Upper lobe of right lung (tissue), 1 donor: ENCODE measurements around the gene TBC1D22A. TPM values are rescaled to one million over a fixed set of nuclear protein-coding genes. Genes with fewer than 3 reads are reported as not detected.

ENCODE experiments used
- ATAC-seq: fragments of 200-7000 bp; cut with Tn5 transposase; one replicate; pipeline ENCODE4 v1.9.1; 2020; ENCODE audit warnings: mild to moderate bottlenecking, moderate library complexity
- DNase-seq: peaks from one replicate; pipeline ENCODE4 v3.0.0-alpha.2; 2020
- H3K27ac ChIP-seq: fragments of 200-600 bp; one replicate; pipeline ENCODE4 v1.8.0; 2022
- H3K27me3 ChIP-seq: fragments of 200-600 bp; one replicate; pipeline ENCODE4 v1.8.0; 2022; ENCODE audit warnings: mild to moderate bottlenecking
- H3K36me3 ChIP-seq: fragments of 200-600 bp; one replicate; pipeline ENCODE4 v1.8.0; 2022
- H3K4me1 ChIP-seq: fragments of 200-600 bp; one replicate; pipeline ENCODE4 v1.8.0; 2022
- H3K4me3 ChIP-seq: fragments of 200-600 bp; one replicate; pipeline ENCODE4 v1.8.0; 2022; ENCODE audit warnings: mild to moderate bottlenecking
- H3K9me3 ChIP-seq: fragments of 200-600 bp; one replicate; pipeline ENCODE4 v1.8.0; 2022
- intact Hi-C: fragments of 100-400 bp; cut with DNase I; formaldehyde crosslinking; loops from one replicate; pipeline ENCODE4 v1.11.0; 2022
- total RNA-seq: library from RNA; stranded (reverse); fragmentation: NEBNext Ultra II Directional; extraction: Animal tissue kit (Norgen Biotek cat#: 25700); gene quantifications from one replicate; pipeline ENCODE4 v1.2.1, GENCODE V29; 2021
- TF ChIP-seq, protein P1 (sequence below): fragments of 200-600 bp; IDR thresholded peaks from one replicate; pipeline ENCODE4 v1.8.0; 2022; ENCODE audit warnings: antibody characterized with exemption
- donor health status: DM: no; HTN: yes; CAD: no; lungs with severe emphysema.

TBC1D22A gene
- total RNA-seq, 1 donor from 2014 or later, result 31.3 TPM

DNA sequence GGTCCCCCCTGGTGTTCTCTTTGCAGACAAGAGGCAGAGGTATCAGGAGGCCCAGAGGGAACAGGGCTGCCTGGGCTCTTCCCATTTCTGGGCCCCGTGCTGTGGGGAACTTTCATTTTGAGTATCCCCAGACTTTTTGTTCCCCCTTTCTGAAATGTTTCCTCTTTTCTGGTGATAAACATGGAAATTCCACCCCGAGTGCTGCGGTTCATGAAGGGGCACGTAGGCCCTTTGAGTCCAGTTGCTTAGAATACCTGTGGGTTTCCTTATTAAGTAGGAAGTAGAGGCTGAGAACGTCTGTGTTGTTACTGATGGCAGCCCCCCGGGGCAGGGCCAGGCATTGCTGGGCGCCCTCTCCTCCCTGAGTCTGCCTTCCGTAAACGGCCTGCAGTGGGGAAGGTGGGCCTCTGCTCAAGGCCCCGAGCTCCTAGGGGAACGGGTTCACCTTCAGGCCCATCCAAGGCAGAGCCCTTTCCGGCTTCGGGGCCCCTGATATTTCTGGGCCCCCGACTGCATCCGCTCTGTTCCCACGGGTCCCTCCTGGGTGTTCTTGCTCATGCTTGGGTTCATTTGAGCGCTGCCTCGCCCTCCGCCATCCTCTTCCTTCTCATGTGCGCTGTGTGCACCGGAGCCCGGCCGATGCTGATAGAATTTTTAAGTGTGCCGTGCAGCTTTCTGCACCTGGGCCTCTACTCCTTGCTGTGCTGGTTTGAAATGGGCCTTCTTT, 12.0 kb downstream of the TBC1D22A start:
- no peaks in the 10 kb centered on the region for H3K36me3 ChIP-seq
- peaks cover 69% of the 10 kb centered on the region for H3K4me1 ChIP-seq
- no peak for DNase-seq
- peak; percentile 5 for ATAC-seq
- no peaks in the 10 kb centered on the region for H3K9me3 ChIP-seq
- no peak overlapping the region for H3K4me3 ChIP-seq
- TF ChIP-seq, protein P1, sequence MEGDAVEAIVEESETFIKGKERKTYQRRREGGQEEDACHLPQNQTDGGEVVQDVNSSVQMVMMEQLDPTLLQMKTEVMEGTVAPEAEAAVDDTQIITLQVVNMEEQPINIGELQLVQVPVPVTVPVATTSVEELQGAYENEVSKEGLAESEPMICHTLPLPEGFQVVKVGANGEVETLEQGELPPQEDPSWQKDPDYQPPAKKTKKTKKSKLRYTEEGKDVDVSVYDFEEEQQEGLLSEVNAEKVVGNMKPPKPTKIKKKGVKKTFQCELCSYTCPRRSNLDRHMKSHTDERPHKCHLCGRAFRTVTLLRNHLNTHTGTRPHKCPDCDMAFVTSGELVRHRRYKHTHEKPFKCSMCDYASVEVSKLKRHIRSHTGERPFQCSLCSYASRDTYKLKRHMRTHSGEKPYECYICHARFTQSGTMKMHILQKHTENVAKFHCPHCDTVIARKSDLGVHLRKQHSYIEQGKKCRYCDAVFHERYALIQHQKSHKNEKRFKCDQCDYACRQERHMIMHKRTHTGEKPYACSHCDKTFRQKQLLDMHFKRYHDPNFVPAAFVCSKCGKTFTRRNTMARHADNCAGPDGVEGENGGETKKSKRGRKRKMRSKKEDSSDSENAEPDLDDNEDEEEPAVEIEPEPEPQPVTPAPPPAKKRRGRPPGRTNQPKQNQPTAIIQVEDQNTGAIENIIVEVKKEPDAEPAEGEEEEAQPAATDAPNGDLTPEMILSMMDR, result no peak
- intact Hi-C loops, result no loop called here
- no peaks in the 10 kb centered on the region for H3K27me3 ChIP-seq
- peak overlapping the region; percentile 74 for H3K27ac ChIP-seq

DNA sequence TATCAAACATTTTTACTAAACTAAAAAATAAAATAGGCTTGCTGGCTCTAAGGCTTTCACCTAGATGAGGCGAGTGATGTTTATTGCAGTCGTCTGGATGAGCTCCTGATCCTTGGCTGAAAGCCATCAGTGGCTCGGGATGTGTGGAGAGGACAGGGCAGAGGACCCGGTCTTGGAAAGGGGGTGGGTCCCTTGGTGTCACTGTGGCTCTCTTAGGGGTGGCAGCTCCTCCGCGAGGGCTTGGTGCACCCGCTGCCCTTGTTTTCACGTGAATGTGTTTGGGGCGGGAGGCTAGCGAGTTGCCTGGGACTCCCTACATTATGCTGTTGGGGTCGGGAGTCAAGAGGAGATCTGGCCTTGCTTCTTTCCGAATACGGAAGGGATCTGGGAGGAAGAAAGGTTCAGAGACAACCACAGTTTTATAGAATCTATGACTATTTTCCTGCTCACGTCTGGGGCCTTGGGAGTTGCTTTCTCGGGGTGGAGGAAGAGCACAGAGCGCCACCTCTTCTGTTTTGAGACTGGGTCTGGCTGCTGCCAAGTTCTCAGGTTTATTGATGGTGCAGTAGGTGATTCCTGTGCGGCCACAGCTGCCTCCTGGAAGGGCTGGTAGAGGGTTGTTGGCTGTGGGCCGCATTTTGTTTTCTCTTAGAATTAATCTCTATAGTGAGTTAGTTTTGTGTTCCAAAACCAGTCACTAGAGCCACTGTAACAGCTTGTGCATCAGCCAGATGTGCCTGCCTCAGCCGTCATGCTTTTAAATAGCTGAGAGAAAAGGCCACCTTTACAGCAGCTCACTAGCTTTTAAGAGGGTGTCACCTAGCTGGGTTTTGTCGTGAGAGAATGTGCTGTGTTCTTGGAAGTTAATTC, 12.8 kb downstream of the TBC1D22A start:
- ATAC-seq, result no peak
- TF ChIP-seq, protein P1, result no peak
- Histone ChIP-seq H3K27me3 (no peaks in the 10 kb centered on the region), H3K36me3 (no peaks in the 10 kb centered on the region), H3K27ac (peak overlapping the region; percentile 74), H3K4me3 (no peak overlapping the region), H3K4me1 (peaks cover 61% of the 10 kb centered on the region), H3K9me3 (no peaks in the 10 kb centered on the region)
- intact Hi-C loops, result no loop called here
- no peak for DNase-seq

DNA sequence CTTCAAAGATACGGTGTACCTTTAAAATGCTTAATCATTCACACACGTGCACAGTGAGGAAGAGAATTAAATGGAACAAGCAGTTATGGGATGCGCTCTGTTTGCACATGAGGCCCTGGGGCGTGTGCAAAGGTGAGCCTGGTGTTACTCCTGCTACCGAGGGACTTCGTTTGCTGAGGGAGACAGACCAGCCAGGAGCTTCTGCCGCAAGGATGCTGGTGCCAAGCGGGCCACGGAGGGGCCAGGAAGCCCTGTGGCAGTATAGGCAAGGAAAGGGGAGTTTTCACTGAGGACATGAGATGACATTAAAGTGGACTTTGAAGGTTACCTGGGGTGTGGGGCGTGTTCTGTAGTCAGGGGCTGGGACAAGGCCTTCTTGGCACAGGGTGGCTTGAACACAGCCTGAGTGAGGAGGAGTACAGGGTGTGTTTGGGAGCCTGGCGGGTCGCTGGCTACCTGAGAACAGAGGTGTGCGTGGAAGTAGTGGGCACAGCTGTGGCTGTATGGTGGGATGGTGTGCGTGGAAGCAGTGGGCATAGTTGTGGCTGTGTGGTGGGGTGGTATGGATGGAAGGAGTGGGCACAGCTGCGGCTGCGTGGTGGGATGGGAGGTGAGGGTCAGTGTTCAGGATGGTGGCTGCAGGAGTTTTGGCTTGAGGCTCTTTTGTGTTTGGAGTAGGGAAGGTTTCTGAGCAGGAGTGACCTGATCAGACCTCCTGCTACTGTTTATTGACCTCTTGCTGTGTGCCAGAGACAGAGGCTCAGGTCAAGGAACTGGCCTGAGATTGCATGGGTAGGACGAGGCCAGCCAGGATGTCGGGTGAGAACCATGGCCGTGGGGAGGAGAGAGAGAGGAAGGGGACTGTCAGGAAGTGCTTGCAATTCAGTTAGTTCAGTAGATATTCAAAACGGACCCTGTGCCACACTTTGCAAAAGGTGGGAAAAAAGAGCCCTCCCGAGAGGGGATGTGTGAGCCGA, 13.7 kb downstream of the TBC1D22A start:
- no peak overlapping the region for H3K27ac ChIP-seq
- H3K4me3 ChIP-seq, result no peak overlapping the region
- DNase-seq (no peak), ATAC-seq (no peak)
- TF ChIP-seq, protein P1, result no peak
- no peaks in the 10 kb centered on the region for H3K27me3 ChIP-seq
- H3K36me3 ChIP-seq, result no peaks in the 10 kb centered on the region
- H3K9me3 ChIP-seq, result no peaks in the 10 kb centered on the region
- intact Hi-C loops, result no loop called here
- peaks cover 52% of the 10 kb centered on the region for H3K4me1 ChIP-seq

DNA sequence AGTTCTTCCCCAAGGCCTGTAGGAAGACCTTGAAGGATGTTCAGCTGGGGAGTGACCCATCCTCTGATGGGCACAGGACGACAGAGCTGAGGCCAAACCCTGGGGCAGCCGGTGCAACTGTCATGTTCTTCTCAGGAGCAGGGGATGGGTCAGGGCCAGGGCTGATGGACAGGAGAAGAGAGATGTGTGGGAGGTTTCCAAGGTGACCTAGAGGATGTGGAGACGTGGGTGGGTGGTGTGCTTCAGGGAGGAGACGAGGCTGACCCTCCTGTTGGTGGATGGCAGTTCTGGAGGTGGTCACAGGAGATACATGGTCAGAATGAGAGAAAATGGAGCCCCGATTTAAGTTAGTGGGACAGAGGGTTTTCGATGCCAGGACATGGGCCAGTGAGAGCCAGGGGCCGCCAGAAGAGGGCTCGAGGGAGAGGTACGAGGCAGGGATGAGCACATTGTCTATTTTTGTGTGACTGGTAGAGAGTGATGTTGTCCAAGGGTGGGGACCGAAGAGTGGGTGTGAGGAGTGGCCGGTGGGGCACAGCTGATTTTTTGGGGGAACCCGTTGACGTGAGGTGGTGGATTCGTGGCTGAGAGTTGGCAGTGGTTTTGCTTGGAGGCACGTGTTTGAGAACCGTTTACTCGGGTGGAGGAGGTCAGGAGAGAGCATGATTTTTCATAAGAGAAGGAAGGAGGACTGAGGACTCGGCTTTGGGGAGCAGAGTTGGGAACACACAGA, 14.6 kb downstream of the TBC1D22A start:
- no peak for ATAC-seq
- intact Hi-C loops, result no loop called here
- Histone ChIP-seq H3K4me3 (no peak overlapping the region), H3K27me3 (no peaks in the 10 kb centered on the region), H3K27ac (no peak overlapping the region), H3K9me3 (no peaks in the 10 kb centered on the region), H3K36me3 (no peaks in the 10 kb centered on the region), H3K4me1 (peaks cover 52% of the 10 kb centered on the region)
- TF ChIP-seq, protein P1, result no peak
- DNase-seq, result no peak

DNA sequence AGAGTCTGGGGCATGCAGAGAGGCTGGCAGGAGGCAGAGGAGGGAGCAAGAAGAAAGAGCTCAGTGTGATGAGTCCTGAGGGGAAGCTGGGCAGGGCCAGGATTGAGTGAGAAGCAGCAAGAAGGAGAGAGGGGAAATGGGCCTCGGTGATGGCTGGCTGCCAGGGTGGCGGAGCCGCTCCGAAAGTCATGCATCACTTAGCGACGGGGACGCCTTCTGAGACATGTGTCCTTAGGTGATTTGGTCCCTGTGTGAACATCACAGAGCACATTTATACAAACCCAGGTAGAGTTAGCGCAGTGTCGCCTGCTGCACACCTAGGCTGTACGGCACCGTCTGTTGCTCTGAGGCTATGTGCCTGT, 15.1 kb downstream of the TBC1D22A start:
- H3K4me1 ChIP-seq, result peaks cover 52% of the 10 kb centered on the region
- no peak overlapping the region for H3K4me3 ChIP-seq
- intact Hi-C loops, result no loop called here
- DNase-seq (no peak), ATAC-seq (no peak)
- no peak overlapping the region for H3K27ac ChIP-seq
- no peaks in the 10 kb centered on the region for H3K27me3 ChIP-seq
- TF ChIP-seq, protein P1, result no peak
- no peaks in the 10 kb centered on the region for H3K36me3 ChIP-seq
- no peaks in the 10 kb centered on the region for H3K9me3 ChIP-seq
